HG03469 (cell line): ENCODE data around the gene TCF4.

Experiments used
- ATAC-seq: cut with Tn5 transposase; IDR thresholded peaks from one replicate; pipeline ENCODE4 v1.9.1; 2021; ENCODE audit warnings: mild to moderate bottlenecking, moderate library complexity, moderate number of reproducible peaks; ENCODE audit not compliant: unreplicated experiment

The TCF4 gene

DNA sequence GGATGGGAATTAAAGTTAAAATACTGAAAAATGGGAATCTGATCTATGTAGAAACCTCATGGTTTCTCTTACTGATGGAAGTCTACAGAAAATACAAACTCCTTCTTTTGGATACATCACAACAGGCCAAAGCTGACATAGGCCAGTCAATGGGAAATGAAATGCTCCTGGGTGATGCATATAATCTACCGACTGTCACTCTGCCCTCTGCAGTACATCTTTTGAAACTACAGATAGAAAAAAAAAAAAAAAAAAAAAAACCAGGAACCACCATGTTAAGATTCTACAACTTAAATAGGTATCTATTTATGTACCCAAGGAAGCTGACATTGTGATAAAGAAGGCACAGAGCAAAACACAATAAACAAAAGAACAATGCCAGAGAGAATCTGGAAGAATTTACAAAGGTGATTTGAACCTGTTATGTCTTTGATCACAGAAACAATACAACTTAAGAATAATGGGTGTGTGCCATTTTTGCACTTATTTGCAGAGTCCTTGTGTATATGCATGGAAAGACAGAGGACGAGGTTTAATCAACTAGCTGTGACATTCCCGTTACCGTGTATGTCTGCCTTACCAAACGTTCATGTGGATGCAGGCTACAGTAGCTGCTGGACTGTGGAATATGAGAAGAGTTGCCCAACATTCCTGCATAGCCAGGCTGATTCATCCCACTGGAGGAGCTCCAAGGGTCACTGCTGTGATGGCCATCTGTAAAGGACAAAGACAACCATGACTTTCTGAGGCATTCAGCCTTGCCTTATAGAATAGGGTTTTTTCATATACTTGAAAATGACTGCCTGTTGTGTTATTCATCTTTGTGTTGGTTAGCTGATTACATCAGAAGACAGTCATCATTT lies 312.7 kb downstream of the TCF4 start:
- no peak for ATAC-seq

DNA sequence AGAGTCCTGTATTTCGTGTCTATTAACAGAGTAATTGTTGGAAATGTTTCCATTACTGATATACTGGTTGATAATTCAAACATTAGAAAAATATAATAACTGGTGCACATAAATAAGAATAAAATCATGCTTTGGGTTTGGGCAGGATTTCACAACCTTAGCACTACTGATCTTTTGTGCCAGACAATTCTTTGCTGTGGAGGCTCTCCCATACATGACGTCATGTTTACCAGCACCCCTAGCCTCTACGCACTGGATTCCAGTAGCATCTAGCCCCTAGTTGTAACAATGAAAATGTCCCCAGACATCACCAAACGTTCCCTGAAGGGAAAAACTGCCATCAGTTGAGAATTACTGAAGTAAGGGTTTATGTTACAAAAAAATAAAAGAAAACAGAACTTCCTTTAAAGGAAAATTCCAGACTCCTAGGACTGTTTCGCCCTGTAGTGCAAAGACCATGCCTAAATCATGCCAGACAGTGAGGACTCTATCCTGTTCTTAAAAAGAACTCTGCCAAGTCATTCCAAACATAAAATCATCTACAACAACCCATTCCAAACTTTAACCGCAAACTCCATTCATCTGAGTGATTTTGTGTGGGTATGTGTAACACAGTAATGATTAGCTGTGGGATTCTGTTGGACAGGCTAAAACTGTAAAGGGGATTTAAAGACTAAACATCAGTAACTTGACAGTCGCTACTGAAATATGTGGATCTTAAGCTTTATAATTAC lies 315.3 kb downstream of the TCF4 start:
- no peak for ATAC-seq

DNA sequence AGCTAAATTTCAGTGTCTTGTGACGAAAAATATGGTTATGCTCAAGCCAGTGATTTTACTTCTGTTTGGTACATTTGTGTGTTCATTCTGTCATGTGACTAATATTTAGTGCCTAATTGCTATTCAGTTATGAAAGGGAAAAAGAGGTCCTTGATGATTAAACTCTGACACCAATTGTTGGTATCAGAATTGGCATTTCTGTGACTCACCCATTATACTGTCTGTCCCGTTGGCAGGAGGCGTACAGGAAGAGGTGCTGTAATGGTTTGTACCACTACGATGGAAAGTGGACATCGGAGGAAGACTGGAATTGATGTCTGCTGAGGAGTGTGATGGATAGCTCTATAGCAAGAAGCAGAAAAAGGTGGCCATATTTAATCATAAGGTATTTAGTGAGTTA lies 318.4 kb downstream of the TCF4 start:
- ATAC-seq: no peak

- peak; percentile 31 for ATAC-seq
Measured at GRCh38 chr18:55268628-55269275, 319.2 kb downstream of the TCF4 start.

- ATAC-seq: peak; percentile 75
Measured at GRCh38 chr18:55268151-55268601, 319.8 kb downstream of the TCF4 start.

DNA sequence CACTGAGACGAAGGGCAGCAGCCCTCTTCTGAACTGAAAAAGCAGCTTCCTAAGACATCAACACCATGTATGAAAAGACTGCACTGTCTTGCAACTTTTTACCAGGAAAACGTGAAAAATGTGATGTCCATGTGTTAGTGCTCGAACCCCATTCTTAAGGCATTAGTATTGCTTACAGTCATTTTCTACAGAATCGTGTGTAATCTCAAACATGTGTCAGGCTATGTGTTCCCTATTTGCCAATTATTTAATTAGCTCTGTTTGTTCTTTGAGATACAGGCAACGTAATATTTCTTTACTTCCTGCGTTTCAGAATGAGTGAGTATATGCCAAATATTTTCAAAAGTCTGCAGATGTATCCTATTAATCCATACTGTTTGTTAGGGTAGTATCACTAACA lies 321.0 kb downstream of the TCF4 start:
- no peak for ATAC-seq

- no peak for ATAC-seq
Measured at GRCh38 chr18:55265984-55266383, 322.0 kb downstream of the TCF4 start.

- no peak for ATAC-seq
Measured at GRCh38 chr18:55265130-55265675, 322.8 kb downstream of the TCF4 start.

- ATAC-seq: no peak
Measured at GRCh38 chr18:55264108-55264507, 323.9 kb downstream of the TCF4 start.

GRCh38 chr18:55262021-55262560 lies 325.9 kb downstream of the TCF4 start:
- ATAC-seq: no peak

DNA sequence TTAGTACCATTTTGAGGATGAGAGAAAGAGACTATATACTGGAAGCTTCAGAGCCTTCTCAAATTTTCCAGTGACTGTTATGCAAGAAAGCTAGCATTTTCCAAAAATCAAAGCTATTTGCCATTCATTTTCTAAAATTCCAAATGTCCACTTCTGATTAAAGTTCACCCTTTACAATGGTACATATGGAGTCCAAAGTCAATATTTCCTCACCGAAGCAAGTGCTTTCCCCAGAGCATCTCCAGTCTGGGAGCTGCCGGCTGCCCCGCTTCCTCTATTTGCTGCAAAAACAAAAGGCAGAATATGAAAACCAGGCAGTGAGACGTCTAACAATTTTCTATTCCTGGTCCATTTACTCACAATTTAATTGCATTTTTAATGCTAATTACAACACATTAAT lies 326.7 kb downstream of the TCF4 start:
- ATAC-seq: no peak

DNA sequence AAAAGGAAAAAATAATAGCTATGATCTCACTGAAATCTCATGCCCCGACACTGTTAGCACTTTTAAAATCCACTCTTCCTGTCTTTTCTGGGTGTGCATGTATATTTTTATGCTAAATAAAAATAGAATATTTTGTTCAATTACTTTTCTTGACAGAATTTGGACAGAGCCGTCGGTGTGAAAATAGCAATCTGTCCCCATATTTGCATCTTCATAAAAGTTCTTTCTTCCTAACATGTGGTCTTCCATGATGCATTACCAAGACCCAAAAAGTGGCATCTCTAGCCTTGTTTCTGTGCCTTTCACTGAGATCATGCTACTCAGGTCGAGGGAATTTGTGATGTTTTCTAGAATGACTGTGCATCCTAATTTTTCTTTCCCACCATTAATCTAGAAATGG lies 329.9 kb downstream of the TCF4 start:
- no peak for ATAC-seq

- no peak for ATAC-seq
Measured at GRCh38 chr18:55256929-55257289, 331.1 kb downstream of the TCF4 start.

GRCh38 chr18:55256226-55256928 lies 331.6 kb downstream of the TCF4 start:
- no peak for ATAC-seq

GRCh38 chr18:55253814-55254213 lies 334.2 kb downstream of the TCF4 start:
- no peak for ATAC-seq

GRCh38 chr18:55252901-55253300 lies 335.1 kb downstream of the TCF4 start:
- ATAC-seq: peak; percentile 22

DNA sequence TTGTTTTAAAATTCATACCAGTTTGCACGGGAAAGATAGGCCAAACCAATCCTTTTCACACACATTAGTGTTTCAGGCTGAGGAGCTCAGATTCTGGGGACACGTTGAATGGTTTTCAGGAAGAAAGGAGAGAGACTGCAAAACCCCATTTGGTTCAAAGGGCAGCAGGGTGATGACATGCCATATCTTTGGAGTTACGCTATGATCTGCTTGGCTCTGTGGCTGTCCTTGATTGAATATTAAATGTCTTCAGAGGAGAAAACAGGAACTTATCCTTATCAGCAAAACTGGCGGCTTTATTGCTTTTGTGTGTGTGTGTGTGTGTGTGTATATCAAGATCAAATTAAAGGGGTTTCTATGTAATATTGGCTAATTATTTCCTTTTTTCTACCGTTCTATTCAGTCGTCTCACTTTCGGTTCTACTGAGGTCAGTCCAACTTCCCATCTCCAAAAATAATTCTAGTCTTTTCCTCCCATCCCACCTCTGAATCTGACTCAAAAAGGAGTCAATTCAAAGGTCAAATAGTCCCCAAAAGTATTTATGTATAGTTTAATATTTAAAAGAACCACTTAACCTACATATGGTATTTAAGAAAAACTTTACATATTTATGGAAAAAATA lies 335.8 kb downstream of the TCF4 start:
- ATAC-seq: no peak

- ATAC-seq: no peak
Measured at GRCh38 chr18:55251254-55251971, 336.6 kb downstream of the TCF4 start.

- ATAC-seq: peak; percentile 31
Measured at GRCh38 chr18:55250768-55251173, 337.2 kb downstream of the TCF4 start.
